ENCODE measurements around the gene NFXL1. TPM values are rescaled to one million over a fixed set of nuclear protein-coding genes. Genes with fewer than 3 reads are reported as not detected.

Gene NFXL1
- total and polyA plus RNA-seq, 10 of the 15 experiments (the other 5 are each of a cell fraction or from before 2014, with no cell fraction given), result 8.1 to 16.5 (median 13.1) TPM

GRCh38 chr4:47856713-47857112 lies 57.7 kb downstream of the NFXL1 start (continued):
- no peak for TF ChIP-seq ZNF687 (IDR thresholded peaks at IDR 0.05)
- TF ChIP-seq CEBPB (IDR thresholded peaks at IDR 0.05; ENCODE audit: borderline replicate concordance in 1 of 2, low read depth in 2 of 2, low read length in 2 of 2), result no peak
- no peak for TF ChIP-seq POU2F2 (IDR thresholded peaks at IDR 0.05; ENCODE audit: borderline replicate concordance, low read depth, low read length)
- TF ChIP-seq MEF2B (IDR thresholded peaks at IDR 0.05; ENCODE audit: partially characterized antibody, poor library complexity, severe bottlenecking), result no peak
- TF ChIP-seq RAD21 (IDR thresholded peaks at IDR 0.05; ENCODE audit: insufficient read depth, low read depth, low read length), result no peak

GRCh38 chr4:47855350-47855749 lies 59.0 kb downstream of the NFXL1 start:
- H3K79me2 ChIP-seq (ENCODE audit: control insufficient read depth, insufficient read depth, low read length), result no peaks in the 10 kb centered on the region

More at GRCh38 chr4:47855350-47855749, 59.0 kb downstream of the NFXL1 start:
- ATAC-seq (no peak), FAIRE-seq (no peak), DNase-seq (ENCODE audit: low read depth, low spot score) (no peak)
- Histone ChIP-seq H2AFZ (ENCODE audit: control insufficient read depth, low read depth, low read length) (no peak overlapping the region), H3K27me3 (replicated peaks in 1 of 2; ENCODE audit: control insufficient read depth in 2 of 2, insufficient read depth in 2 of 2, low read length in 1 of 2) (no peaks in the 10 kb centered on the region), H3K27ac (ENCODE audit: control insufficient read depth, insufficient read depth) (no peak overlapping the region), H3K36me3 (ENCODE audit: control insufficient read depth in 2 of 2, insufficient read depth in 2 of 2, low read length in 1 of 2) (peaks cover 0 to 9% of the 10 kb centered on the region in 2 experiments; a peak in 2 of 4 replicates), H3K4me1 (ENCODE audit: control insufficient read depth, insufficient read depth, low read length) (no peaks in the 10 kb centered on the region), H4K20me1 (ENCODE audit: control insufficient read depth, insufficient read depth) (no peaks in the 10 kb centered on the region), H3K4me3 (no peak overlapping the region), H3K9ac (ENCODE audit: control insufficient read depth, insufficient read depth, low read length) (no peak overlapping the region), H3K9me3 (replicated peaks; ENCODE audit: control insufficient read depth, insufficient read depth, low read length) (no peaks in the 10 kb centered on the region), H3K4me2 (ENCODE audit: control insufficient read depth, insufficient read depth) (no peak overlapping the region)
- ChIA-PET RAD21 (ENCODE audit: unreplicated experiment) (no interaction called here), CTCF (interaction anchor here (0.6 to 1.1 kb wide), 2 partner anchors 19 to 70 kb away, joined by 3 to 6 read pairs; no protein-coding TSS in a partner anchor), SMC1A (ENCODE audit: uncharacterized antibody, unreplicated experiment) (interaction anchor here (0.5 kb wide), 1 partner anchor 1212 kb away, joined by 3 read pairs; no protein-coding TSS in a partner anchor), POLR2A (no interaction called here)
- BruUV-seq (replicated peaks), result no TSS peak
- WGBS (ENCODE audit: insufficient coverage, insufficient replicate concordance, low lambda C conversion rate, missing lambda C conversion rate), result 97% methylated on average over 2 of the region's 2 CpGs
- TF ChIP-seq MEF2A (IDR thresholded peaks at IDR 0.05; ENCODE audit: insufficient read depth, low read depth, low read length) (no peak), ZSCAN29 (IDR thresholded peaks at IDR 0.05) (no peak), IRF3 (IDR thresholded peaks at IDR 0.05) (no peak), LARP7 (IDR thresholded peaks at IDR 0.05) (no peak), CBX3 (IDR thresholded peaks at IDR 0.05; ENCODE audit: borderline replicate concordance, low read depth) (no peak), NFYB (IDR thresholded peaks at IDR 0.05; ENCODE audit: insufficient read depth, low read depth, low read length) (no peak), BCLAF1 (IDR thresholded peaks at IDR 0.05) (no peak), RAD51 (IDR thresholded peaks at IDR 0.05) (no peak)
- in situ Hi-C loops (cut with MboI) (no loop called here), intact Hi-C loops (cut with micrococcal nuclease; ENCODE audit: unreplicated experiment) (no loop called here)
